CD4-positive, alpha-beta T cell treated with Interleukin-15 for 4 hours (primary cell): ENCODE measurements around the gene LILRA2.
"Not testable (repeated sequence)": the region's sequence is repeated elsewhere in the genome, so short reads cannot be mapped to it uniquely, and the experiment has no call there.

Experiments used
- DNase-seq: peaks from one replicate; pipeline ENCODE4 v3.0.0-alpha.2; 2020; ENCODE audit warnings: low spot score

LILRA2 gene

GRCh38 chr19:54573330-54573872 is at the start of gene LILRA2:
LILRA2 (plus strand) TSS chr19:54573790; CDS start chr19:54573879, 89 bp downstream.
- no peak for DNase-seq

- DNase-seq = no peak
Observed at GRCh38 chr19:54525636-54526035, 48.0 kb upstream of the LILRA2 start.

GRCh38 chr19:54526972-54527371 is 46.6 kb upstream of the LILRA2 start:
- no peak for DNase-seq

GRCh38 chr19:54530866-54531265 is 42.7 kb upstream of the LILRA2 start:
- no peak for DNase-seq

GRCh38 chr19:54532528-54532927 is 41.1 kb upstream of the LILRA2 start:
- peak; percentile 25 for DNase-seq

- DNase-seq = no peak
Observed at GRCh38 chr19:54533476-54533875, 40.1 kb upstream of the LILRA2 start.

GRCh38 chr19:54534156-54534555 is 39.4 kb upstream of the LILRA2 start:
- DNase-seq = no peak

- DNase-seq = no peak
Observed at GRCh38 chr19:54535601-54536000, 38.0 kb upstream of the LILRA2 start.

- DNase-seq = no peak
Observed at GRCh38 chr19:54536956-54537355, 36.6 kb upstream of the LILRA2 start.

- DNase-seq = no peak
Observed at GRCh38 chr19:54541712-54542111, 31.9 kb upstream of the LILRA2 start.

- no peak for DNase-seq
Observed at GRCh38 chr19:54548806-54549205, 24.8 kb upstream of the LILRA2 start.

GRCh38 chr19:54549224-54549623 is 24.4 kb upstream of the LILRA2 start:
- DNase-seq = no peak

GRCh38 chr19:54551293-54551692 is 22.3 kb upstream of the LILRA2 start:
- DNase-seq = peak; percentile 40

- DNase-seq = no peak
Observed at GRCh38 chr19:54551950-54552912, 21.4 kb upstream of the LILRA2 start.

GRCh38 chr19:54552913-54553310 is 20.7 kb upstream of the LILRA2 start:
- DNase-seq = no peak

GRCh38 chr19:54554006-54554405 is 19.6 kb upstream of the LILRA2 start:
- DNase-seq = no peak

- no peak for DNase-seq
Observed at GRCh38 chr19:54554896-54555295, 18.7 kb upstream of the LILRA2 start.

- DNase-seq = no peak
Observed at GRCh38 chr19:54556194-54556593, 17.4 kb upstream of the LILRA2 start.

GRCh38 chr19:54558339-54558738 is 15.3 kb upstream of the LILRA2 start:
- no peak for DNase-seq

GRCh38 chr19:54560881-54561385 is 12.7 kb upstream of the LILRA2 start:
- no peak for DNase-seq

- DNase-seq = no peak
Observed at GRCh38 chr19:54561840-54562239, 11.8 kb upstream of the LILRA2 start.

GRCh38 chr19:54563206-54563605 is 10.4 kb upstream of the LILRA2 start:
- not testable (repeated sequence) for DNase-seq

- no peak for DNase-seq
Observed at GRCh38 chr19:54570316-54570715, 3.3 kb upstream of the LILRA2 start.
